H1 (cell line): ENCODE results near the gene ADAM30. TPM values are rescaled to one million over a fixed set of nuclear protein-coding genes. Genes with fewer than 3 reads are reported as not detected.

ENCODE experiments used
- CTCF ChIA-PET: fragments of 300-600 bp; sonication (Branson Sonifier 250); formaldehyde crosslinking; loops from one replicate; lab custom pipeline; 2021; ENCODE audit not compliant: partially characterized antibody; lab: Charles Lee
- POLR2A ChIA-PET: fragments of 300-600 bp; sonication (Branson Sonifier 250); formaldehyde crosslinking; loops from one replicate; lab custom pipeline; 2021; ENCODE audit warnings: inconsistent platforms; ENCODE audit not compliant: partially characterized antibody; lab: Charles Lee
- DNase-seq, 2 experiments: peaks; one replicate each; pipeline versions ENCODE4 v3.0.0 to v3.0.0-alpha.2; 2010 to 2022; ENCODE audit warnings: low spot score in 2 of 2, low read depth in 1 of 2, mixed read lengths in 1 of 2
- FAIRE-seq: peaks from 2 replicates; lab custom pipeline; 2011; peaks lifted over from hg19 to GRCh38; lab: Jason Lieb, UNC
- H2AFZ ChIP-seq: 2 replicates; pipeline ENCODE4 v1.8.1; 2012; ENCODE audit warnings: low read length, inconsistent platforms
- H2AK5ac ChIP-seq: 2 replicates; pipeline ENCODE4 v1.6.1; 2013; ENCODE audit warnings: low read depth, low read length
- H2BK120ac ChIP-seq: replicated peaks from 2 replicates; pipeline ENCODE3; 2013; ENCODE audit warnings: low read depth, low read length, inconsistent platforms
- H2BK12ac ChIP-seq: 2 replicates; pipeline ENCODE4 v1.6.1; 2013; ENCODE audit warnings: low read depth, low read length
- H2BK15ac ChIP-seq: 2 replicates; pipeline ENCODE4 v1.6.1; 2013; ENCODE audit warnings: low read length
- H2BK20ac ChIP-seq: 2 replicates; pipeline ENCODE4 v1.6.1; 2013; ENCODE audit warnings: low read length
- H2BK5ac ChIP-seq: 2 replicates; pipeline ENCODE4 v1.6.1; 2013; ENCODE audit warnings: low read depth, low read length
- H3K14ac ChIP-seq: 2 replicates; pipeline ENCODE4 v1.6.1; 2013; ENCODE audit warnings: inconsistent platforms; ENCODE audit not compliant: insufficient read length
- H3K18ac ChIP-seq: 2 replicates; pipeline ENCODE4 v1.6.1; 2013; ENCODE audit warnings: low read length; ENCODE audit errors: extremely low read depth
- H3K23ac ChIP-seq: 2 replicates; pipeline ENCODE4 v1.6.1; 2013; ENCODE audit warnings: inconsistent platforms; ENCODE audit not compliant: insufficient read length
- H3K23me2 ChIP-seq: 2 replicates; pipeline ENCODE4 v1.6.1; 2013; ENCODE audit warnings: low read depth, low read length
- H3K27ac ChIP-seq: 2 replicates; pipeline ENCODE4 v1.6.1; 2011; ENCODE audit warnings: low read depth, low read length, inconsistent platforms
- H3K27me3 ChIP-seq, 4 experiments: replicated peaks in 1 of 4; 1 replicate in 1 of 4; 2 replicates in 3 of 4; pipeline versions ENCODE4 v1.6.1 to v1.8.1; 2011 to 2013; ENCODE audit warnings: low read length in 3 of 4, mild to moderate bottlenecking in 3 of 4, inconsistent platforms in 2 of 4, mixed read lengths in 2 of 4, moderate library complexity in 1 of 4; ENCODE audit not compliant: control insufficient read depth in 3 of 4, insufficient read depth in 3 of 4; ENCODE audit errors: extremely low read depth in 1 of 4
- H3K36me3 ChIP-seq, 4 experiments: 2 replicates each; pipeline versions ENCODE4 v1.6.1 to v1.8.1; 2011 to 2013; ENCODE audit warnings: mild to moderate bottlenecking in 4 of 4, low read length in 3 of 4, moderate library complexity in 2 of 4, control low read depth in 1 of 4, inconsistent platforms in 1 of 4; ENCODE audit not compliant: insufficient read depth in 4 of 4, control insufficient read depth in 2 of 4
- H3K4ac ChIP-seq: replicated peaks from 2 replicates; pipeline ENCODE3; 2013; ENCODE audit warnings: low read length, low read depth, mixed read lengths, inconsistent platforms; ENCODE audit not compliant: insufficient read length
- H3K4me1 ChIP-seq, 4 experiments: replicated peaks in 1 of 4; 1 replicate in 1 of 4; 2 replicates in 3 of 4; pipeline versions ENCODE4 v1.6.1 to v1.8.1; 2011 to 2013; ENCODE audit warnings: low read length in 3 of 4, inconsistent platforms in 2 of 4, mixed read lengths in 1 of 4; ENCODE audit not compliant: insufficient read depth in 4 of 4, control insufficient read depth in 3 of 4
- H3K4me2 ChIP-seq, 2 experiments: 2 replicates each; pipeline versions ENCODE4 v1.6.1 to v1.8.1; 2011 to 2013; ENCODE audit warnings: low read depth in 2 of 2, low read length in 2 of 2, control low read depth in 1 of 2, inconsistent platforms in 1 of 2, mild to moderate bottlenecking in 1 of 2; ENCODE audit not compliant: insufficient read depth in 1 of 2
- H3K4me3 ChIP-seq, 4 experiments: fragments of 200-600, 300-600 bp in 1 of 4; sonication (generic), shearing (Covaris generic), sonication (Bioruptor Twin) in 1 of 4; 2 replicates each; pipeline versions ENCODE4 v1.5.1 to v1.8.1; 2011 to 2016; ENCODE audit warnings: low read length in 4 of 4, low read depth in 3 of 4, control low read depth in 2 of 4, inconsistent platforms in 2 of 4, mild to moderate bottlenecking in 2 of 4, mixed read lengths in 1 of 4, moderate library complexity in 1 of 4; ENCODE audit not compliant: insufficient read depth in 2 of 4; ENCODE audit errors: extremely low read depth in 1 of 4
- H3K56ac ChIP-seq: replicated peaks from 2 replicates; pipeline ENCODE3; 2013; ENCODE audit warnings: low read depth, mild to moderate bottlenecking, mixed read lengths, low read length, inconsistent platforms; ENCODE audit not compliant: insufficient read length
- H3K79me1 ChIP-seq: 2 replicates; pipeline ENCODE4 v1.6.1; 2013; ENCODE audit warnings: low read depth, low read length, control low read depth
- H3K79me2 ChIP-seq, 2 experiments: 2 replicates each; pipeline versions ENCODE4 v1.6.1 to v1.8.1; 2012 to 2013; ENCODE audit warnings: low read length in 2 of 2, mild to moderate bottlenecking in 2 of 2, inconsistent platforms in 1 of 2; ENCODE audit not compliant: insufficient read depth in 2 of 2, control insufficient read depth in 1 of 2
- H3K9ac ChIP-seq, 4 experiments: replicated peaks in 1 of 4; 1 replicate in 1 of 4; 2 replicates in 3 of 4; pipeline versions ENCODE4 v1.6.1 to v1.8.1; 2011 to 2013; ENCODE audit warnings: low read depth in 3 of 4, low read length in 3 of 4, control low read depth in 2 of 4, mild to moderate bottlenecking in 2 of 4, moderate library complexity in 2 of 4, inconsistent platforms in 1 of 4; ENCODE audit errors: extremely low read depth in 1 of 4
- H3K9me3 ChIP-seq, 2 experiments: 2 replicates each; pipeline versions ENCODE4 v1.6.1 to v1.8.1; 2012 to 2013; ENCODE audit warnings: mild to moderate bottlenecking in 2 of 2, moderate library complexity in 2 of 2, control low read depth in 1 of 2, inconsistent platforms in 1 of 2, low read depth in 1 of 2, low read length in 1 of 2, mixed read lengths in 1 of 2; ENCODE audit not compliant: insufficient read depth in 2 of 2
- H4K20me1 ChIP-seq, 2 experiments: replicated peaks in 1 of 2; 2 replicates each; pipeline versions ENCODE3 to v1.8.1; 2011 to 2013; ENCODE audit warnings: inconsistent platforms in 2 of 2, low read length in 2 of 2, mild to moderate bottlenecking in 1 of 2; ENCODE audit not compliant: insufficient read depth in 2 of 2, control insufficient read depth in 1 of 2
- H4K5ac ChIP-seq: 2 replicates; pipeline ENCODE4 v1.6.1; 2013; ENCODE audit warnings: low read length, low read depth, mixed read lengths, inconsistent platforms; ENCODE audit not compliant: insufficient read length
- H4K8ac ChIP-seq: 2 replicates; pipeline ENCODE4 v1.8.0; 2013; ENCODE audit warnings: mild to moderate bottlenecking, moderate library complexity, low read length, inconsistent platforms; ENCODE audit not compliant: insufficient read depth; ENCODE audit errors: extremely low read depth
- H4K91ac ChIP-seq: replicated peaks from 2 replicates; pipeline ENCODE3; 2013; ENCODE audit warnings: low read length, mixed read lengths, inconsistent platforms; ENCODE audit not compliant: insufficient read length
- BACH1 ChIP-seq: IDR thresholded peaks from 2 replicates; pipeline ENCODE4 v1.6.1; 2012; ENCODE audit warnings: low read length, improper control_type of control experiment
- CBX5 ChIP-seq: fragments of 300-800, 300-1000 bp; sonication (generic); IDR thresholded peaks from 2 replicates; pipeline ENCODE4 v1.7.1; 2016; ENCODE audit warnings: antibody characterized with exemption, low read length, low read depth
- CHD1 ChIP-seq: IDR thresholded peaks from 2 replicates; pipeline ENCODE4 v1.6.1; 2012; ENCODE audit warnings: low read depth, low read length, improper control_type of control experiment
- EGR1 ChIP-seq: IDR thresholded peaks from 2 replicates; pipeline ENCODE4 v1.6.1; 2011; ENCODE audit warnings: low read depth, low read length, borderline replicate concordance
- EP300 ChIP-seq, 2 experiments: IDR thresholded peaks; 1 replicate in 1 of 2; 2 replicates in 1 of 2; pipeline ENCODE4 v1.6.1; 2011 to 2012; ENCODE audit warnings: low read depth in 2 of 2, low read length in 2 of 2, mild to moderate bottlenecking in 2 of 2, borderline replicate concordance in 1 of 2, inconsistent platforms in 1 of 2, moderate library complexity in 1 of 2
- FOSL1 ChIP-seq: IDR thresholded peaks from 2 replicates; pipeline ENCODE4 v1.6.1; 2011; ENCODE audit warnings: mild to moderate bottlenecking, low read depth, low read length, moderate library complexity; ENCODE audit not compliant: insufficient read depth
- POU5F1 ChIP-seq: IDR thresholded peaks from 2 replicates; pipeline ENCODE4 v1.6.1; 2011; ENCODE audit warnings: low read depth, mild to moderate bottlenecking, low read length, moderate library complexity
- RFX5 ChIP-seq: IDR thresholded peaks from 2 replicates; pipeline ENCODE4 v1.6.1; 2011; ENCODE audit warnings: low read depth, low read length, improper control_type of control experiment, borderline replicate concordance
- SIN3A ChIP-seq, 2 experiments: IDR thresholded peaks in 1 of 2; conservative IDR thresholded peaks in 1 of 2; 2 replicates each; pipeline ENCODE4 v1.6.1; 2011 to 2012; ENCODE audit warnings: low read length in 2 of 2, improper control_type of control experiment in 1 of 2, low read depth in 1 of 2, mild to moderate bottlenecking in 1 of 2
- SP4 ChIP-seq: IDR thresholded peaks from 2 replicates; pipeline ENCODE4 v1.6.1; 2012; ENCODE audit warnings: low read length, inconsistent platforms
- SUZ12 ChIP-seq: fragments of 200-600 bp; sonication (generic); IDR thresholded peaks from 2 replicates; pipeline ENCODE4 v1.6.1; 2012; ENCODE audit warnings: mild to moderate bottlenecking, inconsistent platforms, low read length, moderate library complexity, mixed read lengths
- TAF7 ChIP-seq: optimal IDR thresholded peaks from 2 replicates; pipeline ENCODE3; 2011; ENCODE audit warnings: low read depth, mild to moderate bottlenecking, inconsistent platforms, low read length, moderate library complexity, borderline replicate concordance
- TEAD4 ChIP-seq: IDR thresholded peaks from 2 replicates; pipeline ENCODE4 v1.6.1; 2012; ENCODE audit warnings: low read depth, low read length, inconsistent platforms, mixed read lengths
- WGBS, 2 experiments: shearing (Covaris generic) in 1 of 2; methylation state at CpG; one replicate each; pipeline versions ENCODE4 v1.1.6 to v1.1.7; 2013 to 2015; ENCODE audit warnings: low lambda C conversion rate in 2 of 2, mixed read lengths in 2 of 2, inconsistent platforms in 1 of 2, low coverage in 1 of 2, missing lambda C conversion rate in 1 of 2; ENCODE audit not compliant: insufficient replicate concordance in 2 of 2, insufficient coverage in 1 of 2, insufficient read length in 1 of 2; ENCODE audit errors: extremely low coverage in 1 of 2, missing lambda C conversion rate in 1 of 2; 5-methylcytosine and 5-hydroxymethylcytosine counted together
- polyA plus RNA-seq, 7 experiments: library from polyadenylated mRNA; depleted of rRNA in 3 of 7; stranded (reverse) in 5 of 7; unstranded in 2 of 7; fragments of >200 nt in 5 of 7; fragments of 200-250 nt in 2 of 7; gene quantifications; 1 replicate in 5 of 7; 2 replicates in 1 of 7; 4 replicates in 1 of 7; pipeline versions ENCODE4 v1.2.1 to v1.2.3, GENCODE V29; 2011 to 2013; ENCODE audit warnings: missing spikeins in 2 of 7, mixed read lengths in 2 of 7
- total RNA-seq: library from RNA; stranded (reverse); fragmentation: NEBNext Ultra II Directional; extraction: Animal tissue kit (Norgen Biotek cat#: 25700); gene quantifications from 2 replicates; pipeline ENCODE4 v1.2.1, GENCODE V29; 2021

The ADAM30 gene
- total and polyA plus RNA-seq, 2 of the 8 experiments (the other 6 are each of a cell fraction or from before 2014, with no cell fraction given), result not detected

- Histone ChIP-seq H3K79me2 (no peaks in the 10 kb centered on the region), H3K18ac (no peak overlapping the region), H3K9me3 (no peaks in the 10 kb centered on the region), H3K4me1 (no peaks in the 10 kb centered on the region), H3K9ac (no peak overlapping the region), H4K91ac (no peak overlapping the region), H3K36me3 (no peaks in the 10 kb centered on the region), H2BK20ac (no peak overlapping the region), H4K20me1 (no peaks in the 10 kb centered on the region), H3K79me1 (no peaks in the 10 kb centered on the region), H3K4ac (no peak overlapping the region), H2BK5ac (no peak overlapping the region), H2BK12ac (no peak overlapping the region), H3K23me2 (no peaks in the 10 kb centered on the region), H3K23ac (no peak overlapping the region), H3K4me3 (no peak overlapping the region), H2AK5ac (no peak overlapping the region), H4K5ac (no peak overlapping the region), H3K56ac (no peak overlapping the region), H4K8ac (no peak overlapping the region), H3K27me3 (no peaks in the 10 kb centered on the region), H2BK15ac (no peak overlapping the region), H2BK120ac (no peak overlapping the region), H3K4me2 (no peak overlapping the region), H2AFZ (no peak overlapping the region), H3K27ac (no peak overlapping the region), H3K14ac (no peak overlapping the region)
- POLR2A ChIA-PET, result no interaction called here
- CTCF ChIA-PET, result interaction anchor here (1.2 to 6.8 kb wide), 3 partner anchors 12 to 273 kb away, joined by 4 to 62 read pairs (median 9); partner anchors contain the start of gene ADAM30
- FAIRE-seq (no peak), DNase-seq (no peak)
- 89% methylated on average over 2 of the region's 2 CpGs; no CpG with 5 or more reads in 1 of the 2 experiments for WGBS, 2 experiments
- no peak for TF ChIP-seq SP4
- no peak for TF ChIP-seq CHD1
- TF ChIP-seq CBX5, result no peak
- TF ChIP-seq BACH1, result no peak
- TF ChIP-seq SIN3A (conservative IDR thresholded peaks at IDR 0.05 in 1 of 2, IDR thresholded peaks at IDR 0.05 in 1 of 2; ENCODE audit: low read depth in 1 of 2, low read length in 2 of 2), result no peak
- no peak for TF ChIP-seq POU5F1
- TF ChIP-seq RFX5, result no peak
- TF ChIP-seq SUZ12, result no peak
- TF ChIP-seq EGR1, result no peak
- no peak for TF ChIP-seq TAF7
- TF ChIP-seq TEAD4, result no peak
- TF ChIP-seq EP300 (IDR thresholded peaks at IDR 0.05; ENCODE audit: borderline replicate concordance in 1 of 2, low read depth in 2 of 2, low read length in 2 of 2), result no peak
- TF ChIP-seq FOSL1, result no peak
These were observed 11.6 kb downstream of the ADAM30 start for GRCh38 chr1:119884711-119885110.
